CD14-positive monocyte (primary cell): ENCODE data around the gene BANP. TPM values are rescaled to one million over a fixed set of nuclear protein-coding genes. Genes with fewer than 3 reads are reported as not detected.

Experiments used
- DNase-seq, 3 donors: peaks; one replicate each; pipeline ENCODE4 v3.0.0-alpha.2; 2011 to 2022
- H2AFZ ChIP-seq: 2 replicates; pipeline ENCODE4 v1.6.0; 2012; ENCODE audit warnings: mild to moderate bottlenecking, low read depth, low read length, inconsistent platforms; ENCODE audit not compliant: insufficient read depth, poor library complexity, severe bottlenecking
- H3K27ac ChIP-seq, 2 donors: 1 replicate in 1 of 2; 2 replicates in 1 of 2; pipeline ENCODE4 v1.5.1; 2012 to 2013; ENCODE audit warnings: low read length in 2 of 2, control low read depth in 1 of 2, inconsistent platforms in 1 of 2, low read depth in 1 of 2, mild to moderate bottlenecking in 1 of 2
- H3K27me3 ChIP-seq, 2 donors: one replicate each; pipeline versions ENCODE4 v1.6.0 to v1.6.1; 2011 to 2013; ENCODE audit warnings: low read length in 2 of 2; ENCODE audit not compliant: control insufficient read depth in 2 of 2, insufficient read depth in 2 of 2
- H3K36me3 ChIP-seq, 2 donors: replicated peaks in 1 of 2; 1 replicate in 1 of 2; 2 replicates in 1 of 2; pipeline versions ENCODE4 v1.5.1 to v1.6.1; 2012 to 2013; ENCODE audit warnings: low read length in 2 of 2, control low read depth in 1 of 2, inconsistent platforms in 1 of 2, mild to moderate bottlenecking in 1 of 2; ENCODE audit not compliant: insufficient read depth in 2 of 2, control insufficient read depth in 1 of 2
- H3K4me1 ChIP-seq, 2 donors: 1 replicate in 1 of 2; 2 replicates in 1 of 2; pipeline versions ENCODE4 v1.5.1 to v1.6.1; 2012 to 2013; ENCODE audit warnings: low read length in 2 of 2, control low read depth in 1 of 2, inconsistent platforms in 1 of 2, mild to moderate bottlenecking in 1 of 2, moderate library complexity in 1 of 2; ENCODE audit not compliant: insufficient read depth in 2 of 2, control insufficient read depth in 1 of 2
- H3K4me2 ChIP-seq: replicated peaks from 2 replicates; pipeline ENCODE3; 2012; ENCODE audit warnings: low read length, moderate library complexity, mild to moderate bottlenecking; ENCODE audit not compliant: poor library complexity, severe bottlenecking; ENCODE audit errors: extremely low read depth
- H3K4me3 ChIP-seq, 3 experiments: fragments of 200-600 bp in 1 of 3; sonication (generic) in 1 of 3; replicated peaks in 1 of 3; 1 replicate in 2 of 3; 2 replicates in 1 of 3; pipeline ENCODE4 v1.5.1; 2011 to 2013; ENCODE audit warnings: low read length in 3 of 3, mild to moderate bottlenecking in 3 of 3, control low read depth in 2 of 3, low read depth in 2 of 3, inconsistent platforms in 1 of 3, moderate library complexity in 1 of 3
- H3K79me2 ChIP-seq: 2 replicates; pipeline ENCODE4 v1.6.0; 2012; ENCODE audit warnings: mild to moderate bottlenecking, control low read depth, inconsistent platforms, low read length, moderate library complexity; ENCODE audit not compliant: insufficient read depth
- H3K9ac ChIP-seq: 2 replicates; pipeline ENCODE4 v1.6.0; 2017; ENCODE audit warnings: low read length, mild to moderate bottlenecking; ENCODE audit not compliant: insufficient read depth, poor library complexity, severe bottlenecking
- H3K9me3 ChIP-seq, 2 donors: replicated peaks in 1 of 2; 1 replicate in 1 of 2; 2 replicates in 1 of 2; pipeline versions ENCODE4 v1.5.1 to v1.6.1; 2012 to 2013; ENCODE audit warnings: low read length in 2 of 2, control low read depth in 1 of 2; ENCODE audit not compliant: control insufficient read depth in 1 of 2, insufficient read depth in 1 of 2
- H4K20me1 ChIP-seq: 2 replicates; pipeline ENCODE4 v1.6.0; 2012; ENCODE audit warnings: mild to moderate bottlenecking, low read length, control low read depth, moderate library complexity; ENCODE audit not compliant: insufficient read depth
- H3K27ac Mint-ChIP-seq, 7 donors: one replicate each; pipeline ENCODE4 v1.8.0; 2020; ENCODE audit warnings: mild to moderate bottlenecking in 7 of 7, mixed read lengths in 7 of 7, moderate library complexity in 6 of 7, inconsistent platforms in 2 of 7
- H3K27me3 Mint-ChIP-seq, 3 donors: one replicate each; pipeline ENCODE4 v1.8.0; 2021 to 2022; ENCODE audit warnings: low read depth in 3 of 3, mild to moderate bottlenecking in 3 of 3, mixed read lengths in 3 of 3, moderate library complexity in 3 of 3, inconsistent platforms in 1 of 3
- H3K36me3 Mint-ChIP-seq, 2 donors: one replicate each; pipeline ENCODE4 v1.8.0; 2020; ENCODE audit warnings: mixed read lengths in 2 of 2, inconsistent platforms in 1 of 2, mild to moderate bottlenecking in 1 of 2
- H3K4me1 Mint-ChIP-seq: one replicate; pipeline ENCODE4 v1.8.0; 2020; ENCODE audit warnings: mild to moderate bottlenecking, mixed read lengths
- H3K4me3 Mint-ChIP-seq, 2 donors: one replicate each; pipeline ENCODE4 v1.8.0; 2020; ENCODE audit warnings: mild to moderate bottlenecking in 2 of 2, mixed read lengths in 2 of 2, moderate library complexity in 1 of 2
- H3K9me3 Mint-ChIP-seq, 7 donors: one replicate each; pipeline ENCODE4 v1.8.0; 2020 to 2022; ENCODE audit warnings: mixed read lengths in 7 of 7, mild to moderate bottlenecking in 6 of 7, moderate library complexity in 6 of 7, inconsistent platforms in 2 of 7
- CTCF ChIP-seq: fragments of 200-600 bp; IDR thresholded peaks from one replicate; pipeline ENCODE4 v1.8.0; 2022; ENCODE audit warnings: antibody characterized with exemption, mild to moderate bottlenecking
- WGBS: methylation state at CpG from one replicate; pipeline ENCODE4 v1.1.5; 2013; ENCODE audit warnings: missing lambda C conversion rate; ENCODE audit not compliant: insufficient coverage; 5-methylcytosine and 5-hydroxymethylcytosine counted together
- intact Hi-C, 2 donors: fragments of 100-400 bp; cut with micrococcal nuclease; formaldehyde crosslinking; loops; one replicate each; pipeline versions ENCODE4 v1.15.0 to v1.15.1; 2023
- polyA plus RNA-seq, 3 donors: library from polyadenylated mRNA; depleted of rRNA in 1 of 3; unstranded in 2 of 3; stranded (reverse) in 1 of 3; fragments of 300-500 nt in 2 of 3; fragments of >200 nt in 1 of 3; fragmentation: Illumina TruSeq in 2 of 3; gene quantifications; 1 replicate in 2 of 3; 2 replicates in 1 of 3; pipeline ENCODE4 v1.2.3, GENCODE V29; 2012 to 2021

Gene BANP
- polyA plus RNA-seq, 3 donors, result 10.1 to 40.9 (median 11.7) TPM

GRCh38 chr16:87956365-87957231, 5.4 kb downstream of the BANP start:
- Mint-ChIP-seq H3K36me3 (peaks cover 40 to 47% of the 10 kb centered on the region in 2 donors), H3K4me1 (peaks cover 82% of the 10 kb centered on the region), H3K4me3 (peak overlapping the region; percentile 81 to 84), H3K27ac (peak overlapping the region; percentile 96 to 100 (median 97)), H3K27me3 (peaks cover 0 to 6% (median 1%) of the 10 kb centered on the region in 3 donors), H3K9me3 (peaks cover 0 to 2% (median 0%) of the 10 kb centered on the region in 7 donors)
- Histone ChIP-seq H4K20me1 (peaks cover 1% of the 10 kb centered on the region), H3K4me2 (peak overlapping the region; percentile 89), H3K9me3 (no peaks in the 10 kb centered on the region), H3K27ac (peak overlapping the region; percentile 97 to 99), H3K4me1 (peaks cover 74 to 86% of the 10 kb centered on the region in 2 donors), H3K4me3 (peak overlapping the region; percentile 47 to 94 (median 49)), H2AFZ (peak overlapping the region; percentile 14), H3K79me2 (peaks cover 85% of the 10 kb centered on the region), H3K36me3 (peaks cover 0 to 15% of the 10 kb centered on the region in 2 donors), H3K27me3 (no peaks in the 10 kb centered on the region), H3K9ac (peak overlapping the region; percentile 90)
- intact Hi-C loops, result loop anchor here in 1 of 2 donors (2.0 to 10.0 kb wide), 2 partner anchors 48 to 748 kb away; partner anchors contain the start of genes CTU2 and RNF166
- DNase-seq, result peak; percentile 87 to 93 (median 88)
- peak; percentile 38 for TF ChIP-seq CTCF
- 13% methylated on average over 21 of the region's 30 CpGs for WGBS

GRCh38 chr16:87957296-87958094, 6.3 kb downstream of the BANP start:
- WGBS, result 91% methylated on average over 31 of the region's 34 CpGs
- DNase-seq, result no peak
- peak overlapping the region in 2 of 3 experiments; percentile 49 to 94 for H3K4me3 ChIP-seq
- H3K4me1 Mint-ChIP-seq, result peaks cover 78% of the 10 kb centered on the region
- peaks cover 0 to 2% (median 0%) of the 10 kb centered on the region in 7 donors for H3K9me3 Mint-ChIP-seq
- peaks cover 43 to 46% of the 10 kb centered on the region in 2 donors for H3K36me3 Mint-ChIP-seq
- H3K27ac Mint-ChIP-seq, result peak overlapping the region; percentile 96 to 100 (median 97)
- H3K9ac ChIP-seq, result peak overlapping the region; percentile 90
- no peak for TF ChIP-seq CTCF
- H4K20me1 ChIP-seq, result peaks cover 3% of the 10 kb centered on the region
- H3K4me1 ChIP-seq, result peaks cover 67 to 78% of the 10 kb centered on the region in 2 donors
- peaks cover 0 to 6% (median 1%) of the 10 kb centered on the region in 3 donors for H3K27me3 Mint-ChIP-seq
- H3K27ac ChIP-seq, result peak overlapping the region; percentile 97 to 99
- H3K4me3 Mint-ChIP-seq, result peak overlapping the region; percentile 81 to 84
- intact Hi-C loops, result loop anchor here in 1 of 2 donors (2.0 to 10.0 kb wide), 2 partner anchors 47 to 747 kb away; partner anchors contain the start of genes CTU2 and RNF166
- peaks cover 0 to 19% of the 10 kb centered on the region in 2 donors for H3K36me3 ChIP-seq
- no peaks in the 10 kb centered on the region for H3K27me3 ChIP-seq
- peak overlapping the region; percentile 89 for H3K4me2 ChIP-seq
- H3K79me2 ChIP-seq, result peaks cover 85% of the 10 kb centered on the region
- H2AFZ ChIP-seq, result no peak overlapping the region
- no peaks in the 10 kb centered on the region for H3K9me3 ChIP-seq
